GM19240 (cell line): ENCODE data around the gene ENTR1.

Source experiments
- DNase-seq: peaks from one replicate; pipeline ENCODE4 v3.0.0; 2011; ENCODE audit warnings: low spot score; ENCODE audit not compliant: insufficient read length

ENTR1 gene

GRCh38 chr9:136377341-136378169, 32.9 kb downstream of the ENTR1 start:
- DNase-seq = no peak

GRCh38 chr9:136376457-136376856, 34.0 kb downstream of the ENTR1 start:
- no peak for DNase-seq

DNA sequence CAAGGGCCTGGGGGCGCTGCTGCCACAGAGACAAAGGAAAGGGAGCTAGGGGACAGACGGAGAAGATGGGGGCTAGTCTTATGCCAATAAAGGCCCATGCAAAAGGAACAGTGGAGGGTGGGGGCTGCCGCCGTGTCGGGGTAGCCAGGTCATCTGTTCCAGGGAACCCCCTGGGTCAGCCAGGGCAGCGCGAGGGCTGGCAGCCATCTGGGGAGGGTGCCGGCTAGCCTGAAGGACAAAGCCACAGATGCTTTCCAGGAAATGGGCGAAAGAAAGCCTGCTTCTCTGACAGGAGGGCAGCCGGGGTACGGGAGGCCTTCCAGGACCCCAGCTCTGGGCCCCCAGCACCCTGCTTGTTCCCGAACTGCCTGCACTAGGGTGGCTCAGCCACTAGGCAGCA, 35.3 kb downstream of the ENTR1 start:
- DNase-seq = no peak

DNA sequence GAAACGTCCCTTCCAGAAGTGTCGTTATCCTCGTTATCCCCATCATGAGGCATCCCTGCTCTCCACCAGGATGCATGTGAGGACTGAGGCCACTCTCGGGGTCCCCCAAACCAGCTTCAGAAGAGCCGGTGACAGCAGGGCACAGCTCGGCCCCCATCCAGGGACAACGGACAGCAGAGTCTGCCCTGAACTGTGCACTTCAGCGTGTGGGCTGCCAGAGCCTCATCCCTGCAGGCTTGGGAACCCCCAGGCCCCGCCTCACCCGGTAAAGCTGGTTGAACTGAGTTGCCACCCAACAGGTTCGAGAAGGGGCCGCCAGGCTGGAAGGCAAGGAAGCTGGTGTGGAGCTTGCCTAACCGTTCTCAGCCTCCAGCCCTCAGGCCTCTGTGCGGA, 36.2 kb downstream of the ENTR1 start:
- DNase-seq = no peak

- no peak for DNase-seq
Measured at GRCh38 chr9:136373300-136374182, 36.9 kb downstream of the ENTR1 start, which contains the start of gene CARD9. CARD9 (minus strand) TSS chr9:136373669; CDS start chr9:136372078, 1,591 bp downstream.

GRCh38 chr9:136372561-136373299, 37.7 kb downstream of the ENTR1 start:
- no peak for DNase-seq

- DNase-seq = no peak
Measured at GRCh38 chr9:136372006-136372405, 38.4 kb downstream of the ENTR1 start.

- DNase-seq = no peak
Measured at GRCh38 chr9:136371533-136371880, 38.9 kb downstream of the ENTR1 start.

DNA sequence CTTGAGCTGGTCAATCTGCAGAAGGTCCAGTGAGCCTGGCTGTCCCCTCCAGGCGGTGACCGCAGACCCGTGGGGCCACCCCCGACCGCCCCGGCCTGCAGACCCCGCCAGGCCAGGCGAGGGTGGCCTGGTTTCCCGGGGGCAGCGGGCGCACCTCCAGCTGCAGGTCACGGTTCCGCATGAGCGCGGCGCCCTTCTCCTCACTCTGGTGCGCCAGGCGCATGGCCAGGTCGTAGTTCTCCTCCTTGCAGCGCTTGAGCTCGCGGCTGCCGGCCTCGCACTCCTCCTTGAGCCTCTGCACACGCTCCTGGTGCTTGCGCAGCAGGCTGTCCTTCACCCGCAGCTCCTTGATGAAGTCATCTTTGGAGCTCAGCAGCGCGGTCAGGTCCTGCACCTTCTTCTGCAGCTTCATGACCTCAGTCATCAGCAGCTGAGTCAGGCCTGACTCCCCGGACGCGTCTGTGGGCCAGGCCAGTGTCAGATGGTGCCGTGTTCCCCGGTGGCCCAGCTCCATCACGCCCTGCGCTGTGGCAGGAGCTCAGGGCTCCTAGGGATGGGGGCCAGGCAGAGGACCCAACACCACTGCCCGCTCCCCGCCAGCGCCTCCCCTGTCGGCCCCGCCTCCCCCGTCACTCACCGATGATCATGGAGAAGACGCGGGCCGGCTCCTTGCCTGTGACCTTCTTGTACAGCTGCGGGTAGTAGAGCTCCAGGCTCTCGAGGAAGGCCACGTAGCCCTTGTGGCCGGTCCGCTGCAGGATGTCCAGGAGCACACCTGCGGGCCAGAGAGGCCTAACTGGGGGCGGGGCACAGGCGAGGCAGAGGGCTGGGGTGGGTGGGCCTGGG, 39.5 kb downstream of the ENTR1 start:
- DNase-seq = no peak

DNA sequence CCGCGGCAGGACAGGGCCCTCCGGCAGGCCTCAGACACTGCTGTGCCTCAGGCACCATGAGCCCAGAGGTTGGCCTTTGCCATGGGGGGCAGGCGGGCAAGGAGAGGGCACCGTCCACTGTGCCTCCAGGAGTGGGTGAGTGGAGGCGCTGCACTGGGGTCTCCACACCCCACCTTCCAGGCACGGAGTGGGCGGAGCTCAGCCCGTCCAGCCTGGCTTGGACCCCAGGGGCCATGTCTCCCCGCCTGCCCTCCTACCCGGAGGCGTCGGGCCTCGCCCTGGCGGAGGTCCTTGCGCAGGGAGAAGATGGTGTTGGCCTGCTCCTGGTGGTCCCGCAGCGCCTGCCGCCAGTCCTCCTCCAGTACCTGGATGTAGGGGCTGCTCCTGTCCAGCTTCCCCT, 40.4 kb downstream of the ENTR1 start:
- no peak for DNase-seq

GRCh38 chr9:136368190-136368589, 42.2 kb downstream of the ENTR1 start:
- DNase-seq = no peak

GRCh38 chr9:136367296-136368145, 42.9 kb downstream of the ENTR1 start:
- no peak for DNase-seq

GRCh38 chr9:136366826-136367225, 43.6 kb downstream of the ENTR1 start:
- DNase-seq = no peak

DNA sequence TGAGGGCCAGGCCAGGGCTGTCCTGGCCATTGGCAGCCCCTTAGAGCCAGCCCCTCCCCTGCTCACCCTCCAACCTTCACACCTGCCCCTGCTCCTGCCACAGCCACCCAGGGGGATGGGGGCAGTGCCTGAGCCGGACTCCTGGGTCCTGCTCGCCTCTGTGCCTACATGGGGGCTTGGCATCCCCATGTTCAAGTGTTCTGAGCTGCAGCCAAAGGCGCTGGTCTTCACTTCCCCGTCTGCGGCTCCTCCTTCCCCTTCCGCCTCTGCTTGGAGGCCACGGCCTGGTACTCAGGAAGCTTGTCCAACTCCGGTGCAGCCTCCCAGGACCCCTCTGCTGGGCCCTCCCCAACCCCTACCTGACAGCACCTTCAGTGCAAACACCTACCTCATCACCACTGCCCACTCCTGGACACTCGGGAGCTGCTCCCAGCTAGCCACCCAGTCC, 44.6 kb downstream of the ENTR1 start:
- DNase-seq = no peak

DNA sequence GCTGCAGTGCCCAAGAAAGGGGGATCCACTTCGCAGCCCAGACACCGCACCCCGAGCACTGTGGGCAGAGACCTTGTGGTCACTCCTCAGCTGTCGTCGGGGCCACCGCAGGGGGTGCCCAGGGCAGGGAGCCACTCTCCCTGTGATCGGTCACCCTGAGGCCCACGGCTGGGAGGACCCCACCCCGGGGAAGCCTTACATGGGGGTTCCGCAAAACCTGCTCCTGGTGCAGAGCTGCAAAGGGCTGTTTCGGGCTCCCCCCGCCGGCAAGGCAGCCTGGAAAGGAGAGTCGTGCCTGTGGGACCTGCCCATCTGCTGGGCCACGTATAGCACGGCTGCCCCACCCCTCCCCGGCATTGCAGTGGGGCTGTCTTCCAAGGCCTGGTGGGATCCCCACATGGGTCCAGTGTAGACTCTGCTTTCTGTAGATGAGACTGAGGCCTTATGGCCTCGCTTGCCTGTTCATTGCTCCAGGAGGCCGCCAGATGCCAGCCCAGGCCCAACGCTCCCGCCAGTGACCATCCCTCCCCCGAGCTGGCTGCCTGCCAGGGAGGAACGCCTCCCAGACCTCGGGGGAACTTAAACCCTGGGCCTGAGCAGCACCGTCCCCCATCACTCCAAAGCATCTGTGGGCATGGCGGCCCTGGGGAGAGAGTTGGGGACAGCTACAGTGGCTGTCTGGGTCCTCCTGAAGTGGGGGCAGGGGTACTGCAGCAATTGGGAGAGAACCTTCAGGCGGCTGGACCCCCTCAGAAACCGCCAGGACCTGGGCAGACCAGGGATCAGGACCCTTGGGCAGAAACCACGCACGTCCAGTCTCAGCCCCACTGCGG, 45.3 kb downstream of the ENTR1 start:
- no peak for DNase-seq

- no peak for DNase-seq
Measured at GRCh38 chr9:136363949-136364748, 46.3 kb downstream of the ENTR1 start.

GRCh38 chr9:136363106-136363948, 47.1 kb downstream of the ENTR1 start, which contains the start of gene DNLZ:
DNLZ (minus strand) TSS chr9:136363744; CDS start chr9:136363714, 30 bp downstream.
- DNase-seq = peak; percentile 99
